ENCODE measurements around the gene ADCK1. TPM values are rescaled to one million over a fixed set of nuclear protein-coding genes. Genes with fewer than 3 reads are reported as not detected.

Gene ADCK1
- total and polyA plus RNA-seq, 2 donors (not counting 3 experiments of a cell fraction or from before 2014, with no cell fraction given): 4.2 to 6.9 TPM

DNA sequence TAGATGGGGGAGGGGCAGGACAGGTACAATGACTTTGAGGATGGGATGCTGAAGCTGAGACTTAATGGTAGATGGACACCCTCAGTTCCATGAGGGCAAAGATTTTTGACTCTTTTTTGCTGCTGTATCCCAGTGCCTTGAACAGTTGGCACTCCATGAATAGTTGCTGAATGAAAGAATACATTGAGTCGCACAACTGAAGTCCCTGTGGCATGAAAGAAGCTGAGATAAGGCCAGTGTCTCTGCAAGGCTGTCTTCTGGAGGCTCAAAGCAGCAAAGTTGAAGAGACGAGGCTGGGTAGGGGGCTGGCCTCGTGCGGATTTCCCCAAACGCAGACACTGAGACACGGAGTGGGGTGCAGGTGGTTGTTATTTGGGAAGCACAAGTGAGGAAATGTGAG, 179.3 kb downstream of the ADCK1 start:
- Histone ChIP-seq H3K36me3 (ENCODE audit: control insufficient read depth in 2 of 2, extremely low read depth in 1 of 2, insufficient read depth in 2 of 2, low read length in 2 of 2) (no peaks in the 10 kb centered on the region), H3K9ac (replicated peaks; ENCODE audit: extremely low read depth, insufficient read depth, low read length) (no peak overlapping the region), H3K4me2 (ENCODE audit: insufficient read depth, low read length) (no peak overlapping the region), H3K79me2 (ENCODE audit: control insufficient read depth, insufficient read depth, low read length) (no peaks in the 10 kb centered on the region), H3K9me3 (replicated peaks; ENCODE audit: control insufficient read depth, insufficient read depth, low read length) (no peaks in the 10 kb centered on the region), H3K27me3 (ENCODE audit: control insufficient read depth in 2 of 2, insufficient read depth in 2 of 2, low read length in 2 of 2) (no peaks in the 10 kb centered on the region), H3K4me1 (ENCODE audit: control insufficient read depth, extremely low read depth, insufficient read depth, low read length) (no peaks in the 10 kb centered on the region), H3K9me1 (replicated peaks; ENCODE audit: control insufficient read depth, extremely low read depth, insufficient read depth, low read length) (no peaks in the 10 kb centered on the region), H3K4me3 (replicated peaks in 1 of 3; ENCODE audit: insufficient read depth in 1 of 3, low read depth in 1 of 3, low read length in 3 of 3) (no peak overlapping the region), H2AFZ (ENCODE audit: low read depth, low read length) (no peak overlapping the region), H4K20me1 (replicated peaks; ENCODE audit: control insufficient read depth, extremely low read depth, insufficient read depth, low read length) (no peaks in the 10 kb centered on the region), H3K27ac (ENCODE audit: insufficient read depth, low read depth, low read length) (no peak overlapping the region)
- no peak for TF ChIP-seq MYC (IDR thresholded peaks at IDR 0.05; ENCODE audit: low read depth, low read length)
- no peak for TF ChIP-seq EZH2 (IDR thresholded peaks at IDR 0.05; ENCODE audit: borderline replicate concordance, low read depth, low read length, severe bottlenecking)
- TF ChIP-seq GATA2 (IDR thresholded peaks at IDR 0.05; ENCODE audit: insufficient read depth, insufficient read length, low read depth, low read length): no peak
- no peak for TF ChIP-seq JUN (IDR thresholded peaks at IDR 0.05; ENCODE audit: borderline replicate concordance, insufficient read depth, insufficient read length, low read depth)
- no peak for TF ChIP-seq POLR2A (IDR thresholded peaks at IDR 0.05; ENCODE audit: low read depth, low read length)
- TF ChIP-seq POLR2AphosphoS5 (IDR thresholded peaks at IDR 0.05; ENCODE audit: insufficient read depth, low read depth, low read length): no peak
- TF ChIP-seq, protein P1, sequence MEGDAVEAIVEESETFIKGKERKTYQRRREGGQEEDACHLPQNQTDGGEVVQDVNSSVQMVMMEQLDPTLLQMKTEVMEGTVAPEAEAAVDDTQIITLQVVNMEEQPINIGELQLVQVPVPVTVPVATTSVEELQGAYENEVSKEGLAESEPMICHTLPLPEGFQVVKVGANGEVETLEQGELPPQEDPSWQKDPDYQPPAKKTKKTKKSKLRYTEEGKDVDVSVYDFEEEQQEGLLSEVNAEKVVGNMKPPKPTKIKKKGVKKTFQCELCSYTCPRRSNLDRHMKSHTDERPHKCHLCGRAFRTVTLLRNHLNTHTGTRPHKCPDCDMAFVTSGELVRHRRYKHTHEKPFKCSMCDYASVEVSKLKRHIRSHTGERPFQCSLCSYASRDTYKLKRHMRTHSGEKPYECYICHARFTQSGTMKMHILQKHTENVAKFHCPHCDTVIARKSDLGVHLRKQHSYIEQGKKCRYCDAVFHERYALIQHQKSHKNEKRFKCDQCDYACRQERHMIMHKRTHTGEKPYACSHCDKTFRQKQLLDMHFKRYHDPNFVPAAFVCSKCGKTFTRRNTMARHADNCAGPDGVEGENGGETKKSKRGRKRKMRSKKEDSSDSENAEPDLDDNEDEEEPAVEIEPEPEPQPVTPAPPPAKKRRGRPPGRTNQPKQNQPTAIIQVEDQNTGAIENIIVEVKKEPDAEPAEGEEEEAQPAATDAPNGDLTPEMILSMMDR (IDR thresholded peaks at IDR 0.05; ENCODE audit: extremely low read depth in 1 of 2, insufficient read depth in 1 of 2, low read depth in 1 of 2, low read length in 2 of 2): no peak
- no peak for TF ChIP-seq FOS (IDR thresholded peaks at IDR 0.05; ENCODE audit: borderline replicate concordance, insufficient read depth, low read length)
- TF ChIP-seq, protein P2, sequence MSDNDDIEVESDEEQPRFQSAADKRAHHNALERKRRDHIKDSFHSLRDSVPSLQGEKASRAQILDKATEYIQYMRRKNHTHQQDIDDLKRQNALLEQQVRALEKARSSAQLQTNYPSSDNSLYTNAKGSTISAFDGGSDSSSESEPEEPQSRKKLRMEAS (IDR thresholded peaks at IDR 0.05; ENCODE audit: insufficient read depth, insufficient read length): no peak
- CTCF ChIA-PET: interaction anchor here (1.1 kb wide), 1 partner anchor 117 kb away, joined by 3 read pairs; no protein-coding TSS in a partner anchor
- POLR2A ChIA-PET: no interaction called here
- dilution Hi-C loops (cut with MboI; ENCODE audit: extremely low pct_ligation_motif_present, low sequenced_read_pairs) (no loop called here), intact Hi-C loops (cut with micrococcal nuclease) (no loop called here)
- no TSS peak for BruUV-seq (replicated peaks)
- DNase-seq (ENCODE audit: low read depth, low spot score) (no peak), FAIRE-seq (no peak)
